H9 (cell line): Measurements from ENCODE around the gene ADGB. TPM values are rescaled to one million over a fixed set of nuclear protein-coding genes. Genes with fewer than 3 reads are reported as not detected.

ENCODE experiments used
- DNase-seq: peaks from one replicate; pipeline ENCODE4 v3.0.0-alpha.2; 2017
- H2AFZ ChIP-seq: one replicate; pipeline ENCODE4 v1.6.1; 2013; ENCODE audit warnings: mild to moderate bottlenecking, low read length, control low read depth, moderate library complexity
- H2AK5ac ChIP-seq: 2 replicates; pipeline ENCODE4 v1.6.1; 2013; ENCODE audit warnings: low read length, control low read depth, mixed read lengths; ENCODE audit not compliant: insufficient read length
- H2BK120ac ChIP-seq: one replicate; pipeline ENCODE4 v1.6.1; 2013; ENCODE audit warnings: low read depth, mild to moderate bottlenecking, low read length, control low read depth, inconsistent platforms; ENCODE audit not compliant: poor library complexity, severe bottlenecking
- H2BK12ac ChIP-seq: 2 replicates; pipeline ENCODE4 v1.6.1; 2013; ENCODE audit warnings: low read length, control low read depth, mixed read lengths, low read depth; ENCODE audit not compliant: insufficient read length
- H2BK15ac ChIP-seq: 2 replicates; pipeline ENCODE4 v1.6.1; 2013; ENCODE audit warnings: low read depth, low read length, control low read depth
- H2BK20ac ChIP-seq: one replicate; pipeline ENCODE4 v1.6.1; 2013; ENCODE audit warnings: low read depth, mild to moderate bottlenecking, low read length, control low read depth, inconsistent platforms; ENCODE audit not compliant: poor library complexity, severe bottlenecking
- H2BK5ac ChIP-seq: 2 replicates; pipeline ENCODE4 v1.6.1; 2013; ENCODE audit warnings: low read length, control low read depth, mixed read lengths; ENCODE audit not compliant: insufficient read length
- H3K14ac ChIP-seq: 2 replicates; pipeline ENCODE4 v1.6.1; 2013; ENCODE audit warnings: low read length, control low read depth; ENCODE audit not compliant: insufficient read depth
- H3K18ac ChIP-seq: 2 replicates; pipeline ENCODE4 v1.6.1; 2013; ENCODE audit warnings: low read depth, mild to moderate bottlenecking, mixed read lengths, low read length, control low read depth; ENCODE audit not compliant: insufficient read length
- H3K23ac ChIP-seq: 2 replicates; pipeline ENCODE4 v1.6.1; 2013; ENCODE audit warnings: low read length, control low read depth, mixed read lengths, low read depth; ENCODE audit not compliant: insufficient read length
- H3K23me2 ChIP-seq: 2 replicates; pipeline ENCODE4 v1.6.1; 2013; ENCODE audit warnings: low read depth, mild to moderate bottlenecking, mixed read lengths, low read length, control low read depth; ENCODE audit not compliant: insufficient read length, poor library complexity, severe bottlenecking
- H3K27ac ChIP-seq: 2 replicates; pipeline ENCODE4 v1.5.1; 2013; ENCODE audit warnings: low read length, control low read depth, mixed read lengths, low read depth; ENCODE audit not compliant: insufficient read length
- H3K27me3 ChIP-seq: 2 replicates; pipeline ENCODE4 v1.6.1; 2013; ENCODE audit warnings: low read length, control low read depth, inconsistent platforms; ENCODE audit not compliant: insufficient read depth
- H3K4ac ChIP-seq: 2 replicates; pipeline ENCODE4 v1.6.1; 2013; ENCODE audit warnings: low read depth, mild to moderate bottlenecking, control low read depth, inconsistent platforms, low read length, moderate library complexity
- H3K4me1 ChIP-seq: 2 replicates; pipeline ENCODE4 v1.6.1; 2013; ENCODE audit warnings: low read length, control low read depth, inconsistent platforms; ENCODE audit not compliant: insufficient read depth
- H3K4me2 ChIP-seq: 2 replicates; pipeline ENCODE4 v1.6.1; 2013; ENCODE audit warnings: low read length, control low read depth, mixed read lengths; ENCODE audit not compliant: insufficient read length, insufficient read depth
- H3K56ac ChIP-seq: 2 replicates; pipeline ENCODE4 v1.6.1; 2013; ENCODE audit warnings: low read depth, mild to moderate bottlenecking, mixed read lengths, low read length, control low read depth; ENCODE audit not compliant: insufficient read length
- H3K79me1 ChIP-seq: 2 replicates; pipeline ENCODE4 v1.6.1; 2013; ENCODE audit warnings: low read depth, mild to moderate bottlenecking, moderate library complexity, low read length, control low read depth, inconsistent platforms; ENCODE audit not compliant: insufficient read depth, poor library complexity, severe bottlenecking
- H3K79me2 ChIP-seq: 2 replicates; pipeline ENCODE4 v1.6.1; 2013; ENCODE audit warnings: low read length, control low read depth, inconsistent platforms; ENCODE audit not compliant: insufficient read depth
- H3K9ac ChIP-seq: 2 replicates; pipeline ENCODE4 v1.6.1; 2013; ENCODE audit warnings: low read length, control low read depth, mixed read lengths; ENCODE audit not compliant: insufficient read length; ENCODE audit errors: extremely low read depth
- H3K9me3 ChIP-seq: one replicate; pipeline ENCODE4 v1.6.1; 2013; ENCODE audit warnings: low read depth, low read length, inconsistent platforms; ENCODE audit not compliant: control insufficient read depth
- H3T11ph ChIP-seq: one replicate; pipeline ENCODE4 v1.6.1; 2013; ENCODE audit warnings: mild to moderate bottlenecking, low read length, control low read depth, inconsistent platforms
- H4K20me1 ChIP-seq: one replicate; pipeline ENCODE4 v1.6.1; 2013; ENCODE audit not compliant: control insufficient read depth, insufficient read length, insufficient read depth
- H4K5ac ChIP-seq: 2 replicates; pipeline ENCODE4 v1.6.1; 2013; ENCODE audit warnings: low read depth, mild to moderate bottlenecking, mixed read lengths, low read length, control low read depth; ENCODE audit not compliant: insufficient read length
- H4K8ac ChIP-seq: replicated peaks from 2 replicates; pipeline ENCODE4 v1.6.1; 2013; ENCODE audit warnings: low read length, control low read depth, mixed read lengths, low read depth; ENCODE audit not compliant: insufficient read length
- H4K91ac ChIP-seq: 2 replicates; pipeline ENCODE4 v1.6.1; 2013; ENCODE audit warnings: low read depth, mild to moderate bottlenecking, moderate library complexity, mixed read lengths, low read length, control low read depth; ENCODE audit not compliant: insufficient read length
- H3K27ac Mint-ChIP-seq, 3 experiments: 2 replicates in 2 of 3; 3 replicates in 1 of 3; pipeline ENCODE4 v1.8.0; 2020 to 2021; ENCODE audit warnings: mixed read lengths in 3 of 3, mild to moderate bottlenecking in 1 of 3, moderate library complexity in 1 of 3
- H3K27me3 Mint-ChIP-seq: 2 replicates; pipeline ENCODE4 v1.8.0; 2021; ENCODE audit warnings: low read depth, mild to moderate bottlenecking, moderate library complexity, mixed read lengths
- H3K36me3 Mint-ChIP-seq, 3 experiments: 2 replicates in 2 of 3; 3 replicates in 1 of 3; pipeline ENCODE4 v1.8.0; 2020 to 2021; ENCODE audit warnings: low read depth in 3 of 3, mixed read lengths in 3 of 3; ENCODE audit not compliant: insufficient read depth in 1 of 3
- H3K4me1 Mint-ChIP-seq, 2 experiments: 2 replicates each; pipeline ENCODE4 v1.8.0; 2020; ENCODE audit warnings: mixed read lengths in 2 of 2
- H3K4me3 Mint-ChIP-seq, 2 experiments: 2 replicates in 1 of 2; 3 replicates in 1 of 2; pipeline ENCODE4 v1.8.0; 2020 to 2021; ENCODE audit warnings: mild to moderate bottlenecking in 2 of 2, mixed read lengths in 2 of 2, moderate library complexity in 1 of 2
- H3K9me3 Mint-ChIP-seq, 2 experiments: 2 replicates in 1 of 2; 3 replicates in 1 of 2; pipeline ENCODE4 v1.8.0; 2020; ENCODE audit warnings: mild to moderate bottlenecking in 2 of 2, mixed read lengths in 2 of 2, moderate library complexity in 1 of 2
- CTCF ChIP-seq: fragments of 200-600 bp; sonication (generic); conservative IDR thresholded peaks from 3 replicates; pipeline ENCODE4 v1.8.0; 2021; ENCODE audit warnings: antibody characterized with exemption, mild to moderate bottlenecking
- WGBS: extraction: QIAGEN DNeasy Blood & Tissue Kit; methylation state at CpG from one replicate; pipeline ENCODE4 v1.1.7; 2013; ENCODE audit warnings: missing lambda C conversion rate, low lambda C conversion rate, mixed read lengths; ENCODE audit not compliant: insufficient read length; ENCODE audit errors: extremely low coverage; 5-methylcytosine and 5-hydroxymethylcytosine counted together
- total RNA-seq: library from RNA; stranded (reverse); gene quantifications from 2 replicates; pipeline ENCODE4 v1.2.1, GENCODE V29; 2021

The ADGB gene
- total RNA-seq, 1 experiment from 2014 or later, result not detected

GRCh38 chr6:146803601-146804000 is 204.8 kb downstream of the ADGB start:
- H3K14ac ChIP-seq, result no peak overlapping the region
- no peak overlapping the region for H2AK5ac ChIP-seq
- H3K36me3 Mint-ChIP-seq, result peaks cover 0 to 1% (median 0%) of the 10 kb centered on the region in 3 experiments; a peak in 2 of 7 replicates
- no peak overlapping the region for H3K4me3 Mint-ChIP-seq
- H3K79me2 ChIP-seq, result no peaks in the 10 kb centered on the region
- TF ChIP-seq CTCF, result no peak
- no peak overlapping the region for H3K23ac ChIP-seq
- no peak overlapping the region for H2BK20ac ChIP-seq
- H3K9ac ChIP-seq, result no peak overlapping the region
- no peak overlapping the region for H4K91ac ChIP-seq
- no peak overlapping the region for H2BK120ac ChIP-seq
- H3K9me3 ChIP-seq, result no peaks in the 10 kb centered on the region
- no CpG with 5 or more reads among the region's 22 CpGs for WGBS
- no peak overlapping the region for H2AFZ ChIP-seq
- no peaks in the 10 kb centered on the region for H4K20me1 ChIP-seq
- H3K56ac ChIP-seq, result no peak overlapping the region
- no peak overlapping the region for H2BK12ac ChIP-seq
- no peaks in the 10 kb centered on the region for H3K23me2 ChIP-seq
- H3K4me2 ChIP-seq, result no peak overlapping the region
- no peaks in the 10 kb centered on the region for H3K27me3 Mint-ChIP-seq
- no peak overlapping the region for H3T11ph ChIP-seq
- H3K4ac ChIP-seq, result no peak overlapping the region
- DNase-seq, result no peak
- no peak overlapping the region for H3K27ac ChIP-seq
- H3K79me1 ChIP-seq, result no peaks in the 10 kb centered on the region
- H3K18ac ChIP-seq, result no peak overlapping the region
- no peak overlapping the region for H4K5ac ChIP-seq
- no peak overlapping the region for H2BK15ac ChIP-seq
- no peak overlapping the region for H4K8ac ChIP-seq
- no peak overlapping the region for H2BK5ac ChIP-seq
- H3K4me1 Mint-ChIP-seq, result no peaks in the 10 kb centered on the region
- no peaks in the 10 kb centered on the region for H3K9me3 Mint-ChIP-seq
- 0 out of 7 replicates have a peak overlapping the region, but pooled peaks of 1 of the 3 experiments have one; percentile 32 for H3K27ac Mint-ChIP-seq
- no peaks in the 10 kb centered on the region for H3K27me3 ChIP-seq
- H3K4me1 ChIP-seq, result no peaks in the 10 kb centered on the region
